Effector memory CD8-positive, alpha-beta T cell (primary cell): Measurements from ENCODE around the gene TSPAN6.

ENCODE experiments used
- ATAC-seq: fragments of 150-1000 bp; cut with Tn5 transposase; replicated peaks from 2 replicates; pipeline ENCODE4 v1.10.0; 2021; ENCODE audit warnings: mild to moderate bottlenecking, moderate library complexity
- DNase-seq, 3 experiments: peaks; one replicate each; pipeline ENCODE4 v3.0.0; 2021
- H3K27ac Mint-ChIP-seq, 2 donors: one replicate each; pipeline ENCODE4 v1.8.0; 2022; ENCODE audit warnings: mild to moderate bottlenecking in 2 of 2, mixed read lengths in 2 of 2, moderate library complexity in 2 of 2
- H3K27me3 Mint-ChIP-seq, 2 donors: one replicate each; pipeline ENCODE4 v1.8.0; 2022; ENCODE audit warnings: mixed read lengths in 2 of 2
- H3K36me3 Mint-ChIP-seq: one replicate; pipeline ENCODE4 v1.8.0; 2022; ENCODE audit warnings: mild to moderate bottlenecking, moderate library complexity, mixed read lengths; ENCODE audit not compliant: insufficient read depth
- H3K4me1 Mint-ChIP-seq, 2 donors: one replicate each; pipeline ENCODE4 v1.8.0; 2022; ENCODE audit warnings: low read depth in 2 of 2, mixed read lengths in 2 of 2
- H3K4me3 Mint-ChIP-seq, 2 donors: one replicate each; pipeline ENCODE4 v1.8.0; 2022; ENCODE audit warnings: mild to moderate bottlenecking in 2 of 2, mixed read lengths in 2 of 2, moderate library complexity in 2 of 2
- H3K9me3 Mint-ChIP-seq, 2 donors: one replicate each; pipeline ENCODE4 v1.8.0; 2022; ENCODE audit warnings: mixed read lengths in 2 of 2

Gene TSPAN6

GRCh38 chrX:100642290-100642689, 5.7 kb upstream of the TSPAN6 start:
- ATAC-seq (no peak), DNase-seq (no peak)
- no peak overlapping the region for H3K4me3 Mint-ChIP-seq
- no peaks in the 10 kb centered on the region for H3K9me3 Mint-ChIP-seq
- H3K4me1 Mint-ChIP-seq, result no peaks in the 10 kb centered on the region
- no peaks in the 10 kb centered on the region for H3K36me3 Mint-ChIP-seq
- H3K27me3 Mint-ChIP-seq, result peaks cover 21 to 31% of the 10 kb centered on the region in 2 donors
- H3K27ac Mint-ChIP-seq, result no peak overlapping the region

- ATAC-seq (no peak), DNase-seq (no peak)
- peak overlapping the region; percentile 26 to 81 for H3K27ac Mint-ChIP-seq
- H3K27me3 Mint-ChIP-seq, result peaks cover 7 to 16% of the 10 kb centered on the region in 2 donors
- H3K36me3 Mint-ChIP-seq, result peaks cover 6% of the 10 kb centered on the region
- no peaks in the 10 kb centered on the region for H3K9me3 Mint-ChIP-seq
- peaks cover 0 to 3% of the 10 kb centered on the region in 2 donors for H3K4me1 Mint-ChIP-seq
- H3K4me3 Mint-ChIP-seq, result peak overlapping the region; percentile 80 to 86
Observed at GRCh38 chrX:100635989-100636320, 651 bp downstream of the TSPAN6 start.

- no peak overlapping the region for H3K27ac Mint-ChIP-seq
- H3K36me3 Mint-ChIP-seq, result peaks cover 6% of the 10 kb centered on the region
- no peak overlapping the region for H3K4me3 Mint-ChIP-seq
- DNase-seq (no peak), ATAC-seq (no peak)
- peaks cover 0 to 3% of the 10 kb centered on the region in 2 donors for H3K4me1 Mint-ChIP-seq
- H3K27me3 Mint-ChIP-seq, result peaks cover 7 to 15% of the 10 kb centered on the region in 2 donors
- H3K9me3 Mint-ChIP-seq, result no peaks in the 10 kb centered on the region
Observed at GRCh38 chrX:100635040-100635439, 1.6 kb downstream of the TSPAN6 start.

- Mint-ChIP-seq H3K36me3 (no peaks in the 10 kb centered on the region), H3K27ac (no peak overlapping the region), H3K9me3 (no peaks in the 10 kb centered on the region), H3K4me1 (peaks cover 0 to 3% of the 10 kb centered on the region in 2 donors), H3K4me3 (no peak overlapping the region), H3K27me3 (no peaks in the 10 kb centered on the region)
- DNase-seq (no peak), ATAC-seq (peak; percentile 40)
Observed at GRCh38 chrX:100625985-100626491, 10.6 kb downstream of the TSPAN6 start.

GRCh38 chrX:100623001-100623400, 13.6 kb downstream of the TSPAN6 start:
- ATAC-seq (no peak), DNase-seq (no peak)
- Mint-ChIP-seq H3K27me3 (no peaks in the 10 kb centered on the region), H3K4me3 (no peak overlapping the region), H3K4me1 (peaks cover 0 to 3% of the 10 kb centered on the region in 2 donors), H3K9me3 (no peaks in the 10 kb centered on the region), H3K27ac (no peak overlapping the region), H3K36me3 (no peaks in the 10 kb centered on the region)

GRCh38 chrX:100615005-100615404, 21.6 kb downstream of the TSPAN6 start:
- no peaks in the 10 kb centered on the region for H3K9me3 Mint-ChIP-seq
- peaks cover 0 to 10% of the 10 kb centered on the region in 2 donors for H3K27me3 Mint-ChIP-seq
- H3K36me3 Mint-ChIP-seq, result no peaks in the 10 kb centered on the region
- H3K27ac Mint-ChIP-seq, result no peak overlapping the region
- H3K4me1 Mint-ChIP-seq, result no peaks in the 10 kb centered on the region
- peak; percentile 44 for ATAC-seq
- no peak for DNase-seq
- H3K4me3 Mint-ChIP-seq, result no peak overlapping the region

- no peaks in the 10 kb centered on the region for H3K4me1 Mint-ChIP-seq
- H3K9me3 Mint-ChIP-seq, result no peaks in the 10 kb centered on the region
- ATAC-seq (no peak), DNase-seq (no peak)
- no peak overlapping the region for H3K4me3 Mint-ChIP-seq
- no peak overlapping the region for H3K27ac Mint-ChIP-seq
- H3K27me3 Mint-ChIP-seq, result peaks cover 0 to 10% of the 10 kb centered on the region in 2 donors
- no peaks in the 10 kb centered on the region for H3K36me3 Mint-ChIP-seq
Observed at GRCh38 chrX:100611951-100612350, 24.7 kb downstream of the TSPAN6 start.

- no peak for DNase-seq
- no peaks in the 10 kb centered on the region for H3K4me1 Mint-ChIP-seq
- H3K36me3 Mint-ChIP-seq, result no peaks in the 10 kb centered on the region
- peaks cover 0 to 10% of the 10 kb centered on the region in 2 donors for H3K27me3 Mint-ChIP-seq
- H3K9me3 Mint-ChIP-seq, result no peaks in the 10 kb centered on the region
- H3K27ac Mint-ChIP-seq, result no peak overlapping the region
- no peak for ATAC-seq
- no peak overlapping the region for H3K4me3 Mint-ChIP-seq
Observed at GRCh38 chrX:100609591-100609990, 27.0 kb downstream of the TSPAN6 start.

GRCh38 chrX:100606753-100607152, 29.9 kb downstream of the TSPAN6 start:
- Mint-ChIP-seq H3K27me3 (peaks cover 0 to 6% of the 10 kb centered on the region in 2 donors), H3K4me3 (no peak overlapping the region), H3K36me3 (no peaks in the 10 kb centered on the region), H3K27ac (no peak overlapping the region), H3K4me1 (no peaks in the 10 kb centered on the region), H3K9me3 (no peaks in the 10 kb centered on the region)
- ATAC-seq, result no peak
- no peak for DNase-seq

GRCh38 chrX:100600758-100601157, 35.8 kb downstream of the TSPAN6 start:
- H3K9me3 Mint-ChIP-seq, result no peaks in the 10 kb centered on the region
- DNase-seq, result no peak
- H3K4me1 Mint-ChIP-seq, result no peaks in the 10 kb centered on the region
- no peaks in the 10 kb centered on the region for H3K36me3 Mint-ChIP-seq
- no peak overlapping the region for H3K4me3 Mint-ChIP-seq
- no peak for ATAC-seq
- peaks cover under 1 to 6% of the 10 kb centered on the region in 2 donors for H3K27me3 Mint-ChIP-seq
- no peak overlapping the region for H3K27ac Mint-ChIP-seq

- DNase-seq, result no peak
- no peak overlapping the region for H3K27ac Mint-ChIP-seq
- no peaks in the 10 kb centered on the region for H3K9me3 Mint-ChIP-seq
Observed at GRCh38 chrX:100600340-100600739, 36.3 kb downstream of the TSPAN6 start.

GRCh38 chrX:100599456-100599855, 37.1 kb downstream of the TSPAN6 start:
- H3K27me3 Mint-ChIP-seq, result peaks cover 5 to 9% of the 10 kb centered on the region in 2 donors
- H3K36me3 Mint-ChIP-seq, result no peaks in the 10 kb centered on the region
- H3K4me3 Mint-ChIP-seq, result no peak overlapping the region
- H3K4me1 Mint-ChIP-seq, result no peaks in the 10 kb centered on the region
- DNase-seq (no peak), ATAC-seq (no peak)
- no peak overlapping the region for H3K27ac Mint-ChIP-seq
- H3K9me3 Mint-ChIP-seq, result no peaks in the 10 kb centered on the region

More at GRCh38 chrX:100600340-100600739, 36.3 kb downstream of the TSPAN6 start:
- ATAC-seq, result no peak
- Mint-ChIP-seq H3K36me3 (no peaks in the 10 kb centered on the region), H3K4me1 (no peaks in the 10 kb centered on the region), H3K27me3 (peaks cover 5 to 6% of the 10 kb centered on the region in 2 donors), H3K4me3 (no peak overlapping the region)

GRCh38 chrX:100596601-100597000, 40.0 kb downstream of the TSPAN6 start:
- H3K27ac Mint-ChIP-seq, result no peak overlapping the region
- H3K4me3 Mint-ChIP-seq, result no peak overlapping the region
- H3K4me1 Mint-ChIP-seq, result no peaks in the 10 kb centered on the region

GRCh38 chrX:100593581-100593980, 43.0 kb downstream of the TSPAN6 start:
- Mint-ChIP-seq H3K36me3 (no peaks in the 10 kb centered on the region), H3K27me3 (peaks cover 0 to 9% of the 10 kb centered on the region in 2 donors), H3K9me3 (no peaks in the 10 kb centered on the region), H3K4me3 (no peak overlapping the region), H3K27ac (no peak overlapping the region), H3K4me1 (no peaks in the 10 kb centered on the region)
- DNase-seq, result no peak
- ATAC-seq, result no peak

More at GRCh38 chrX:100596601-100597000, 40.0 kb downstream of the TSPAN6 start:
- no peak for ATAC-seq
- H3K36me3 Mint-ChIP-seq, result no peaks in the 10 kb centered on the region
- H3K27me3 Mint-ChIP-seq, result peaks cover 0 to 9% of the 10 kb centered on the region in 2 donors
- no peaks in the 10 kb centered on the region for H3K9me3 Mint-ChIP-seq
- DNase-seq, result no peak

GRCh38 chrX:100593126-100593525, 43.5 kb downstream of the TSPAN6 start:
- Mint-ChIP-seq H3K4me3 (no peak overlapping the region), H3K4me1 (no peaks in the 10 kb centered on the region), H3K9me3 (no peaks in the 10 kb centered on the region), H3K27ac (no peak overlapping the region), H3K36me3 (no peaks in the 10 kb centered on the region), H3K27me3 (peaks cover 0 to 14% of the 10 kb centered on the region in 2 donors)
- DNase-seq (no peak), ATAC-seq (no peak)
